Skin epidermis (tissue), 12 donors: ENCODE results near the gene PDE2A.

Source experiments
- H3K27ac ChIP-seq, 21 experiments: fragments of 200-600 bp; sonication (generic) in 11 of 21; one replicate each; pipeline ENCODE4 v1.5.0; 2020; ENCODE audit warnings: mild to moderate bottlenecking in 3 of 21, inconsistent platforms in 2 of 21, moderate library complexity in 2 of 21
- H3K4me3 ChIP-seq, 7 experiments: fragments of 200-600 bp; sonication (generic) in 2 of 7; one replicate each; pipeline ENCODE4 v1.5.0; 2020; ENCODE audit warnings: inconsistent platforms in 2 of 7, mild to moderate bottlenecking in 2 of 7, moderate library complexity in 1 of 7

Gene PDE2A

GRCh38 chr11:72537051-72537450 lies 137.2 kb downstream of the PDE2A start:
- Histone ChIP-seq H3K27ac (no peak overlapping the region), H3K4me3 (no peak overlapping the region)

- Histone ChIP-seq H3K27ac (peak overlapping the region in 3 of 21 experiments; percentile 9 to 63 (median 18)), H3K4me3 (no peak overlapping the region)
These were observed 139.1 kb downstream of the PDE2A start for GRCh38 chr11:72535194-72535547.

- Histone ChIP-seq H3K27ac (peak overlapping the region in 2 of 21 experiments; percentile 18 to 63), H3K4me3 (no peak overlapping the region)
These were observed 139.6 kb downstream of the PDE2A start for GRCh38 chr11:72534371-72535193.

GRCh38 chr11:72529068-72529467 lies 145.2 kb downstream of the PDE2A start:
- Histone ChIP-seq H3K27ac (peak overlapping the region in 1 of 21 experiments; percentile 38), H3K4me3 (no peak overlapping the region)

GRCh38 chr11:72528121-72528520 lies 146.1 kb downstream of the PDE2A start:
- H3K27ac ChIP-seq, result peak overlapping the region in 1 of 21 experiments; percentile 38
- no peak overlapping the region for H3K4me3 ChIP-seq
